ENCODE results near the gene PLEKHD1.

PLEKHD1 gene

GRCh38 chr14:69519204-69520100 lies 34.9 kb downstream of the PLEKHD1 start:
- no peak for ATAC-seq

- no peak for ATAC-seq
These were observed 37.5 kb downstream of the PLEKHD1 start for GRCh38 chr14:69522026-69522425.

GRCh38 chr14:69525896-69526295 lies 41.4 kb downstream of the PLEKHD1 start:
- no peak for ATAC-seq

- ATAC-seq: no peak
These were observed 43.1 kb downstream of the PLEKHD1 start for GRCh38 chr14:69527635-69528034.

GRCh38 chr14:69528143-69528542 lies 43.6 kb downstream of the PLEKHD1 start:
- ATAC-seq: no peak

GRCh38 chr14:69528930-69529329 lies 44.4 kb downstream of the PLEKHD1 start:
- ATAC-seq: no peak

GRCh38 chr14:69529563-69529962 lies 45.0 kb downstream of the PLEKHD1 start:
- no peak for ATAC-seq

- no peak for ATAC-seq
These were observed 45.6 kb downstream of the PLEKHD1 start for GRCh38 chr14:69530095-69530494.

GRCh38 chr14:69531135-69531534 lies 46.6 kb downstream of the PLEKHD1 start:
- no peak for ATAC-seq

- no peak for ATAC-seq
These were observed 48.2 kb downstream of the PLEKHD1 start for GRCh38 chr14:69532561-69533340.

GRCh38 chr14:69535230-69535848 lies 50.8 kb downstream of the PLEKHD1 start:
- ATAC-seq: no peak

GRCh38 chr14:69536971-69537370 lies 52.4 kb downstream of the PLEKHD1 start:
- no peak for ATAC-seq

- no peak for ATAC-seq
These were observed 53.4 kb downstream of the PLEKHD1 start for GRCh38 chr14:69537900-69538299.

- ATAC-seq: no peak
These were observed 54.2 kb downstream of the PLEKHD1 start for GRCh38 chr14:69538766-69539165.

- ATAC-seq: no peak
These were observed 55.3 kb downstream of the PLEKHD1 start for GRCh38 chr14:69539631-69540410.

GRCh38 chr14:69540654-69541335 lies 56.3 kb downstream of the PLEKHD1 start:
- no peak for ATAC-seq

GRCh38 chr14:69542311-69542710 lies 57.8 kb downstream of the PLEKHD1 start:
- ATAC-seq: no peak

- peak in 1 of 2 donors; percentile 54 for ATAC-seq
These were observed 59.0 kb downstream of the PLEKHD1 start for GRCh38 chr14:69543341-69544115.

- ATAC-seq: peak in 1 of 2 donors; percentile 34
These were observed 63.3 kb downstream of the PLEKHD1 start for GRCh38 chr14:69547701-69548348.

- no peak for ATAC-seq
These were observed 64.0 kb downstream of the PLEKHD1 start for GRCh38 chr14:69548566-69548965.

- no peak for ATAC-seq
These were observed 67.0 kb downstream of the PLEKHD1 start for GRCh38 chr14:69551511-69551910.
